Stimulated activated CD4-positive, alpha-beta T cell treated with anti-CD3 and anti-CD28 coated beads, Interleukin-2, amount 100 ng/mL, for 48 hours (primary cell): ENCODE results near the gene MFF.
"Not testable (repeated sequence)": the region's sequence is repeated elsewhere in the genome, so short reads cannot be mapped to it uniquely, and the experiment has no call there.

ENCODE experiments used
- DNase-seq, 2 donors: peaks; one replicate each; pipeline ENCODE4 v3.0.0-alpha.2; 2020

The MFF gene

DNA sequence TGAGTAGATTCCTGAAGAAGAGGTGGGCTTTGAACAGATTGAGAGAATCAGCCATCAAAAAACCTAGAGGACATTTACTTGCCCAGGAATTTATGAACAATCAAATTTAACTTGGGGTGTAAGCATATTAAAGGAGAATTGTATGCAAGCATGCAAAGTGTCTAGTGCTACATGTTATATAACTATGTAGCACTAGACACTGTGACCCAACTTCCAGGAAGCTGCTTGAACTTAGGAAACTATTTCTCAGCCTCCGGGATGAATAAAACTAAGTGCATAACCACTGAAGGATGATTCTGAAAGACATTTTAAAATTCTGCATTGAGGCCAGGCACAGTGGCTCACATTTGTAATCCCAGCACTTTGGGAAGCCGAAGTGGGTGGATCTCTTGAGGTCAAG, 12.4 kb downstream of the MFF start:
- DNase-seq: no peak

DNA sequence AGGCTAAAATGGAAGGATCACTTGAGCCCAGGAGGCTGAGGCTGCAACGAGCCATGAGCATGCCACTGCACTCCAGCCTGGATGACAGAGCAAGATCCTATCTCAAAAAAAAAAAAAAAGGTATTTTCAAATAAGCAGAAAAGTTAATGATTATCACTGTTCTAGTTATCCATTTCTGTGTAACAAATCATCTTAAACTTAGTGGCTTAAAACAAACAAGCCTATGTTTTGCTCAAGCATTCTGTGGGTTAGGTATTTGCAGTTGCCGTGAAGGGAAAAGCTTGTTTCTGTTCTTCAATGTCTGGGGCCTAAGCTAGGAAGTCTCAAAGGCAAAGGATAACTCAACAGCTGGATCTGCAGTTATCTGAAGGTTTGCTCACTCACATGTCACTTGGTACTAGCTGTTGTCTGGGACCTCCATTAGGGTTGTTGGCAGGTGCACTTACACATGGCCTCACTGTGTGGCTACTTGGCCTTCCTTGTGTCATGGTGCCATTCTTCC, 14.1 kb downstream of the MFF start:
- no peak for DNase-seq

DNA sequence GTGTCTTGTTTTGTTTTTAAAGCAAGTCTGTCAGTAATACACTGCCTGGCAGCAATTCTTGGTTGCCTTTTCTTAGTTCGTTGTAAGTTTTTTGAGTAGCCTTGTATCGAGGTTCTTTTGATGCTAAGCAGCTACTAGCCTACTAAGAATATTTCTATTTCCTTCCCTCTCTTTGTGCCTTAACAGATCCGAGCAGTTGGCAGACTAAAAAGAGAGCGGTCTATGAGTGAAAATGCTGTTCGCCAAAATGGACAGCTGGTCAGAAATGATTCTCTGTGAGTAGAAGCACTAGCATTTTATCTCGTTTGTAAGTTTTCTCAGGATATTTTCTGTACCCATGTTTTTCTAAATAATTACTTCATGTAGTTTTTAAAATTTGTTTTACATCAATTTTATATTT, 15.1 kb downstream of the MFF start:
- no peak for DNase-seq

DNA sequence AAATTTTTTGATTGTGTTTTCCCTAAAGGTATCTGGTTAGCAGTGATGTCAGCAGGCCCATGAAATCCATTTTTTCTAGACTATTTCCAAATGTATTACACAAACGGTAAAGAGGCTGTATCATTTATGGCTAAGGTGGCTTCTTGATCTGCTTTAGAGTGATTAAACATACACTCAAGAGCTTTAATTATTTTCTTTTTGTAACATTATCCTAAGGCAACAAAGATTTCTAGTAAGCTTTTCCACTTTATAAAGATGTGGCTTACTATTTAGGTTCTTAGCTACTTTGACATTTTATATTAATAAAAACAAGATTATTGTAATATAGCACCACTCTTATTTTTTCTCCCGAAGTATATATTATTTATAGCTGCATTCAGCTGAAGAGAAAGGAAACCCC, 16.5 kb downstream of the MFF start:
- DNase-seq: no peak

DNA sequence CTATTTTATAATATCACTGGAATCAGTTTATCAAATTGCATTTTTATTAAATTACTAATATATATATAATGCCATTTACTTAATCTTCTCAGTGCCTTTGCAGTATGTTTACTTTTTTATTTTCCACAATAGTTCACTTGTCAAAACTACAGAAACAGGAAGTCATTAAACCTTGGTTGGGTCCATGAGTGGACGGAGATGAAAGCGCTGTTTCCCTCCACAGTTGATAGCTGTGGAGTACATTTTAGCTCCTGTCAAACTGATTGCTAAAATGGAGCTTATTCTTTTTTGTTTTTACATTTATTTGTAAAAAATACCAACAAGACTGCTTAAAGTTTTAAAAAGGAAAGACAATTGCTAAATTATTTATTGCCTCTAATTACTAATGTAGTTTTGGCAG, 19.2 kb downstream of the MFF start:
- DNase-seq: no peak

DNA sequence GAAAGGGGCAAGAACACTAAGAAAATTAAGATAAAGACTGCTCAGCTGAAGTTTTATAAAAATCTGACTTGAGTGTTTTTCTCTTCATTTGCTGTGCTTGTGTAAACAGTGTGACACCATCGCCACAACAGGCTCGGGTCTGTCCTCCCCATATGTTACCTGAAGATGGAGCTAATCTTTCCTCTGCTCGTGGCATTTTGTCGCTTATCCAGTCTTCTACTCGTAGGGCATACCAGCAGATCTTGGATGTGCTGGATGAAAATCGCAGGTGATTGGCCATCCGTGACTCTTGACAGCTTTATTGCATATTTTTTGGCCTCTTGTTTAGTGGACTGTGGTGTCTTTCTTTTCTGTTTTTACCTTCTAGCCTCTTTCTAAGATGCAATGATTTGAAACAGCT, 22.1 kb downstream of the MFF start:
- DNase-seq: no peak

DNA sequence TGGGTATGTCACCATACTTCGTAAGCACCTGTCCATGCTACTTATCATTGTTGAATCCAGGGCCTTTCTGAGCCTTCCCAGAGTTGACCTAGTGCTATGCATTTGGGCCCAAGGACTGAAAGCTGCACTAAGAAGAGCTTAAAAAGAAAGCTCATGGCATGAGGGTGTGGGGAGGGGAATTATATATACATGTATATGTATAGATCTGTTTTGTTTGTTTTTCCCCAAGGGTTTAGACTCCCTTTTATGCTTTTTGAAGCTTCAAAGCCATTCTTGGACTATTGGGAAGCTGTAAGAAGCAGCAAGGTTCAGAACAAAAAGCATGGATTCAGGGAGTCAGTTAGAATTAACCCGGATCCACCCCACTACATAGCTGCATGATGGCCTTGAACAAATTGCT, 23.3 kb downstream of the MFF start:
- no peak for DNase-seq

DNA sequence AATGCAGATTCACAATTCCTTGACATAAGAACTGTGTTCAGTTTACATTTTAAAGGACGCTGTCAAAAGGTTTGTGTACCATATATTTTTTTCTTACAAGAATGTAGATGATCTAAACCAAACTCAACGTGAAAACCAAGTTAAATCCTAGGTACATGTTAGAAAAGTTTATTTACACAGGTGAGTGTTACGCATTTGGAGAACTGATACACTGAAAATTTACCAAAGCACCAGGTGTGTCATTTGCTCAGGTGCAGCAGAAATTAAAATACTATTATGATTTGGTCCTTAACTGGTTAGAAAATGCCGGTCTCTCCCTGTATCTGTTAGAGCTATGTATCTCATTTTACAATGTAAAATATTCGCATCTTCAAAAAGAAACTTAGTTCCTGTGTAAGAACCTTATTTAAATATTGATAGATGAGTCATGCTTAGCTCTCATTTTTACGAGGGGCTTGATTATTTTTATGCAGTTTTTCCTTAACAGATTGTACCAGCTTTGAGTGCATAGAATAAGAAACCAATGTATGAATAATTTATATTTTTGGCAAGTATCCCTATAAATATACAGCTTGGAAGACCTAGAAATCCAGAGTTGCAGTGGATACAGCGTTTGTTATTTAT, 25.1 kb downstream of the MFF start:
- DNase-seq: no peak

DNA sequence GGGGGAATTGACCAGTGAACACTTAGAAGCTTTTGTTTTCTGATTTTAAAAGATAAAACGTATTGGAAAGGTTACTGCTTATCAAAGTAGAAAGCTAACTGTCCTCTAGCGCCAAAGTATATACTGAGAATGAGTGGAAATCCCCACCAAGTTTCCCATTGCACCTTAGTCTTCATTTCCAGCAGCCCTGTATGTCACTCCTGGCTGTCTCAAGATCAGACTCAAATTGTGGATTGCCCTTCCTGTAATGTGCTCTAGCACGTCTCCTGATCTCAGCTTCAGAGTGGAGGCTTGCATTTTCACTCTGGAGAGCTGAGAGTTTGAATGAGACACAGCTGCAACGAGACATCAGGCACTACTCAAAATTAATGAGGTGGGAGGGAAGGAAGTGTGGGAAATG, 26.6 kb downstream of the MFF start:
- DNase-seq: no peak

DNA sequence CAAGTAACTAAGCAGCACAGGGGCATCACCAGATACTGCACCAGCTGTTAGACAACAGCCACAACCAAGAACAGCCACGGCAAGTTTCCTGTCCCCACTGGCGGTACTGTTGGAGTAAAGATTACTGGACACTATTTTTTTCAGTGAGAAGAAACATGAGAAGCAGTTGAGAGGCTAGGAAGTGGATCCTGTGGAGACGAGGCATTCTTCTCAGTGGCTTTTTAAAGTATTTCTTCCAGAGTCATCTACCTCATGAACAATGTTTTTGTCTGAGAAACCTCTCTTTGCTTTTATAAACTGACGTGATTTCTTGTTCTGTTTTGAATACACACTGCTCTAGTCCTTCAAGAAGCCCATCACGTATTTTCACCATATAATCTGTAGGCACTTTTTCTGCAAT, 35.3 kb downstream of the MFF start:
- DNase-seq: no peak

DNA sequence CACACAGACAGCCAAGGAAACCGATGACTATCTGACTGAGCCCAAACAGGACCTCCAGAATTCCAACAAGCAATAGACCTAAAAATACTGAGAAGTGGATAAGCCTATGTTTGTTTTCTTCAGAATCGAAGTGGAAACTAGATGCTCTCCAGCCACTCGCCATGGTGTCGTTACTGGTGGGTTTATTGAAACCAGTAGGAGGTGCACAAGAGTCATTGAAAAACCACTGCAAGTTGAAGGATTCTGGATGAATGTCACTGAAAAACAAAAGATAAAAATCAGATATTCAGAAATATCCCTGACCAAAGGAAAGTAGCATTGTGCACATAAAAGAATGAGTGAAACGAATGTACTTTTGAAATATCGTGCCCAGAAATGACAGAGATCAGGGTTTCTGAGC, 38.7 kb downstream of the MFF start:
- DNase-seq: no peak

DNA sequence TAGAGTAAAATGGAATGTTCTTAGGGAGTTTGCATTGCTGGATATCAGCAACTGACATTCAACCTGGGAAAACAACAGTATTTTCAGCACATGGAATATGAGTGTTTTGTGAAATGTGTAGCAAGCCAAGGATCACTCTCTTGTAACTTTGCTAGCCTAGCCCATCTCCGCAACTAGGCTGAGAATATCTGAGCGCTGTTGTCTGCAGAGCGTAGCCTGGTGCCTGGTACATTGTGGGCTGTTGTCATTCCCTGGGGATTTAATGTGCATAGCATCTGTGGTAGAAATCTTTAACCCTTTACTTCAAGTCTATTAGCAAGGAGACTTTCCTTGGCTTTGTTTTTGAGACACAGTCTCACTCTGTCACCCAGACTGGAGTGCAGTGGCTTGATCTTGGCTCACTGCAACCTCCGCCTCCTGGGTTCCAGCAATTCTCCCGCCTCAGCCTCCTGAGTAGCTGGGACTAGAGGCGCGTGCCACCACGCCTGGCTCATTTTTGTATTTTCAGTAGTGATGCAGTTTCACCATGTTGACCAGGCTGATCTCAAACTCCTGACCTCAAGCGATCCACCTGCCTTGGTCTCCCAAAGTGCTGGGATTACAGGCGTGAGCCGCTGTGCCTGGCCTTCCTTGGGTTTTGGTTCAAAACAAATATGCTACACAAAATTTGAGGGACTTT, 39.7 kb downstream of the MFF start:
- not testable (repeated sequence) for DNase-seq

DNA sequence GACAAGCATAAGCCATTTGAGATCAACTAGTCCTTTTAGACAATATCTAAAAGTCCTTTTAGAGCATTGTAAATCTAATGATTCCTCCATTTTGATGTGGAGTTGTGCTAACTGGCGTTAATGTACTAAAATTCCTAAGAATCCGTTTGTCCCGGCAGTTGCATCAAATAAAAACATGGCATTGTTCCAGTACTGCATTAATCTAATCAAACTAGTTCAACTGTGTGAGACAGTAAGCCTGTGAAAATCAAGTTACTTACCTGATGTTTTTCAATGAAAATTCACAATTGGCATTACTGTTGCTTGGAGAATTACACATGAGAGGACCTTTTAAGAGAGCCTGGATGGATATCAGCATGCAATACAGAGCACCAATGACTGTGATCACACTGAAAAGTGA, 40.8 kb downstream of the MFF start:
- no peak for DNase-seq

DNA sequence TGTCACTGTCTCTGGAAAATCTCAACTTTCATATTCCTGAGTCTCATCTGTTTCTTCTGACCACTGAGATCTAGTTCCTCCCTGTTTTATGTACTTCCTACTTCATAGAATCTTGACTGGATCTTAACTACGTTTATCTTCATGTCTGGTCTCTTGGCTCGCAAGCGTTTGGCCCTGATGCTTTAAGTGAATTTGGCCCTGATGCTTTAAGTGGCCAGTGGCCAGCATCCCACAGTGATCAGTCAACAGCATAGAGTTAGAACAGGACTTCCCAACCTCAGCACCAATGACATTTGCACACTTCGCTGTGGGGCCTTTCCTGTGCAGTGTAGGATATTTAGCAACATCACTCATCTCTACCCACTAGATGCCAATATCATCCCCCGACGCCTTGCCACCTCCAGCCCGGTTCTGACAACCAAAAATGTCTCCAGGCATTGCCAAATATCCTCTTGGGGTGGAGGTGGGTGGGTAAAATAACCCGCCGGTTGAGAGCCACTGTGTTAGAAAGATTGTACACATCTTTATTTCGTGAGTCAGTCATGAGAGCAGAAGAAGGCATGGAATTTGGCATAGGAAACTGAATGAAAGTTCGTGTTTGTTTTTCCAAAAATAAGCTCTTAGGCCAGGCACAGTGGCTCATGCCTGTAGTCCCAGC, 41.8 kb downstream of the MFF start:
- DNase-seq: no peak

DNA sequence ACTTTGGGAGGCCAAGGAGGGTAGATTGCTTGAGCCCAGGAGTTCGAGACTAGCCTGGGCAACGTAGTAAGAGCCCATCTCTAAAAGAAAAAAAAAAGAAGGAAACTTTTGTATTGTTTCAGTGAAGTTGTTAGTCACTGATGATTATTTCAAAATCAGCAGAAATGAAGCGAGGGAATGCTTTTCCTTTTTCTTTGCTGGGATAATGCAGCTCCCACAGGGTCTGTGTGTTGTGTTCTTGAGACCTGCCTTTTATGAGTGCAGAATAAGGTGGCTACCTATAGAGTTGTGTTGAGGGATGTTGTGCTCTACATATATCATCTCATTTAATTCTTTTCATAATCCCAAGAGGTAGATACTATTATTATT, 42.4 kb downstream of the MFF start:
- no peak for DNase-seq

DNA sequence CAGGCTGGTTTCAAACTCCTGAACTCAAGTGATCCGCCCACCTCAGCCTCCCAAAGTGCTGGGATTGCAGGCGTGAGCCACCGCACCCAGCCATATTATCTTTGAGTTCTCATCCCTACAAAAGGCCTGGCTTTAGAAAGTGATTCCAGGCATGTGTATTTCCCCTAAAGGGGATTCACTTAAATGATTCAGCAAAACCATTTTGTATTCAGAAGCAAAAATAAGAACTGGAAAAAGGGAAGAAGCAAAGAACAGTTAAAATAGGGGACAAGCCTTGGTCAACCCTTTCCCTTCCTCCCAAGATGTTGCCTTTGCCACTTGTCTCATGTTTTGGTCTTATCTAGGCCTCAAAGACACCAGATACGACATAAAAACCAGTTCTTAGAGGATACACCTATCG, 43.5 kb downstream of the MFF start:
- no peak for DNase-seq

DNA sequence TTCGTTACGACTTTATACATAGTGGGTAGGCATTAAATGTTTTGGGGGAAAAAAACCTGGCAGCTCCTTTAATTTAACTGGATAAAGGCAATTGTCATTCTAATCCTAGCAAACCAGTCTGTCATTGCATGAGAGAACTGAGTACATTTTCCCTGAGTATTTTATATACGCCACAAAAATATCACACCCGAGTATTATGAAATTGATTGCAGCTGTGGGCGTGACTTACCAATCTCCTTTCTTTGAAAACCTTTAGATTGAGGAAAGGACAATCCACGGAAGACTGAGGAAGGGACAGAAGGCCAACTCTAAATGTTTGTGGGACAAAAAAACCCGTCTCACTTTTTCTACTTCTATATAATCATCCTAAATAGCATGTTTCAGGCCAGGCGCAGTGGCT, 45.0 kb downstream of the MFF start:
- no peak for DNase-seq

DNA sequence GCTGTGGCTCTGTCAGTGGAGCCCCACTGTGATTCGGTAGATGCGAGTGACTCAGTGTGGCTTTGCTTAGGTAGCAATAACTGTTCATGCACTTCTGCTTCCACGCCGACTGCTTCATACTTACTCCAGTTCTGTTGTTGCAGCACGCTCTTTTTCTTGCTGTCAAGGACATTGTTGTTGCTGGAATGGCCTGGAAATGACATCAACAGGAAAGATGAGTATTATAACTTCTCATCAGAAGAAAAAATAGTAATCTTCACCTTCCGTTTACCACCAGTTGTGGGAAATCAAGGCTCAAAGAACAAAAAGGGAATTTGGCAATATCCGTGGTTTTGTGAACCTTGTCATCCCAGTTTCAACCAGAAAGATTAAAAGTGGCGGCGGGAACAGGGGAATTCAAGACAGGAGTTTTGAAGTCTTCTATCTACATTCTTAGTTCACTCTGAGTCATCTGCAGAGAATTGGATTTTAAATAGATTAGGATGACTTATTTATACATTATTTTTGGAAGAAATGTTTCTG, 45.8 kb downstream of the MFF start:
- no peak for DNase-seq

DNA sequence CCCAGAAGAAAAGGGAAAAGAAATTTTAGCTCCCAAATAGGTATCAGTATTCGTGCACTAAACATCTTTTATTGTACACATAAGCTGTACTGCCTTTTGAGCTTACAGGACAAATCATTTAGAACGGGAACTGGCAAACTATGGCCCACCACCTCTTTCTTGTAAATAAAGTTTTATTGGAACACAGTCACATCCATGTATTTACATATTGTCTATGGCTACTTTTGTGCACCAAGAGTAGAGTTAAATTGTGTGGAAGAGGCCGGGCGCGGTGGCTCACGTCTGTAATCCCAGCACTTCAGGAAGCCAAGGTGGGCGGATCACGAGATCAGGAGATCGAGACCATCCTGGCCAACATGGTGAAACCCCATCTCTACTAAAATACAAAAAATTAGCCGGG, 48.3 kb downstream of the MFF start:
- DNase-seq: no peak

DNA sequence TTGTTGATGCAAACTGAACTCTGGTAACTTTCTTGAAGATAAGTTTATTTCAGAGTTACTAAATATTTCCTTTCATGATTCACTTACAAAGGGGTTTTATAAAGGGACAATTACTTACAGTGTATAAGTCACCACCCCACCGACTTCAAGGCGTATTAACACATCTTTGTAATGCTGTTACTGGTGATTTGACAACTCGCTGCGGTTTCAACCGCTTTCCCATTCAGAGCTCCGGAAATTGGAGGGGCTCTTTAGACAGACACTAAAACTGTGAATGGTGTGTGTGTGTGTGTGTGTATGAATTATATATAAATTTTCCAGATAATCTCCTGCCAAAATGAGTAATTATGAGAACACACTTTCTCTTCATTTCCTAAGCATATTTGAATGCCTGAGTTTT, 49.1 kb downstream of the MFF start:
- peak; percentile 23 to 25 for DNase-seq

DNA sequence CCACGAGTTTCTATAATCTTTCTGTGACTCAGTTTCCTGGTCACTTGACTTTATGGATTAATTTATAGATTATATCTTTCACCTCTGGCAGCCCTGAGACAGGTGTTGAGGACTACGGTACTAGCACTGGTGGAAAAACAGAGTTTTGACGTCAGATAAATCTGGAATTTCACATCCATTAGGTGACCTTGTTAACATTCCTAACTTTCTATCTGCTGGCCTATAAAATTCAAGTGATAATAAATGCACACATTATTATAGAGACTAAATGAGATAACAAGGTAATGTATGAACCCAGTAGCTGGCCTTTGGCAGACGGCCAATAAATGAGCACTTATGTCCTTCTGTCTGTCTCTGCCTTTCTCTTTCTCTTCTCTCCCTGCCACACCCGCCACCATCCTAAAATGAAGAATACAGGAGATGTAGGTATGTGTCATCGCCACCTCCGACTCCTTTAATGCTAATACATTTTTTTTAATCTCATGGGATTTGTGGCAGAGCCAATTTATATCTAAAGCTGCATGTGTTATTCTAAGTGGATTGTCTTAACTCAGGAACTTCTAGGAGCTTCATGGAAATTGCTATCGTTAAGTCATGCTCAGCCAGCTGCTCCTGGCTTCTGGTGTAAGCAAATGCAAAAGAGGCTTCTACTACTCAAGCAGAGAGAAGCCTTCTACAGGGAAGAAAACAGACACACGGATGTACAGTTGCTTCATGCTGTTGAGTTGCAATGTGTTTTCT, 51.8 kb downstream of the MFF start:
- DNase-seq: no peak

DNA sequence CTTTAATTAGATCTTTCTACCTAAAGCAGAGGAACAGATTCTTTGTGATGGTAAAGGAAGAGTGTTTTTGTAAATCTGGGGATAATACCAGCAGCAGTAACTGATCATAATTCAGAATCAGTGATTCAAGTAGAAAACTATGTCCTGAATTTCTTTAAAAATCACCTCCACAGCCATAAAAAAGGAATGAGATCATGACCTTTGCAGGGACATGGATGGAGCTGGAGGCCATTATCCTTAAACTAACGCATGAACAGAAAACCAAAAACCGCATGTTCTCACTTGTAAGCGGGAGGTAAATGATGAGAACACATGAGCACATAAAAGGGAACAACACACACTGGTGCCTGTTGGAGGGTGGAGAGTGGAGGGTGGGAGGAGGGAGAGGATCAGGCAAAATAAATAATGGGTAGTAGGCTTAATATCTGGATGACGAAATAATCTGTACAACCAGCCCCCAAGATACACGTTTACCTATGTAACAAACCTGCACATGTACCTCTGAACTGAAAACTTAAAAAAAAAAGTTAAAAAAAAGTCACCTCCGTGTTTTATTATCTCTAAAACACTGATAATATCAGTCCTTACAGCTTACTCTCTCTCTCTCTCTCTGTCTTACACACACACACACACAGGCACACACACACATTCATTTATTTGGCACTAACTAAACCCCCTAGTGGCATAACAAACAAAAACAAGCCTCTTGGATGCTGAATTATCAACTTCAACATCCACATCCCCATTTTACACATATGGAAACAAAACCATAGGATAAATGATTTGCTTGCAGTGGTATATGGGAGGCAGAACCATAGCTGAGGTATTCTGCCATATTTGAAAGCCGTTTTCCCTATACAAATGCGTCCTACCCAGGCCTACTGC, 52.7 kb downstream of the MFF start:
- no peak for DNase-seq

DNA sequence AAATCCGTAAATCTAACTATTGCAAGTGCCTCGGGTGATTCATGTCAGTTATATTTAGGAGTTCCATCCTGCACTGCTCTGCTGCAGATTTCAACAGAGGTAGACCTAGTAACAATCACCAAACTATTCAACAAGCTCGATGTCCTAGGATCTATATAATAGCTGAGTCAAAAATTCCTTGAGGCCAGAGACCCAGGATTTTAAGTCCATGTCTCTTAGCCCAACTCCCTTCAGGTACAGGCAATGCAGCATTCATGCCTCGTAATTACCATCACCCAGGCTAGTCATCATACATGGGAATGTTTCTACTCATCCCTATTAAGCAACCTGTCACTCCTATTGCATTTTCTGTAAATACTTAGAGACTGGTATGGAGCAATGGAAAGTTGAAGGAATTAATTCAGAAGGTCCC, 53.3 kb downstream of the MFF start:
- DNase-seq: no peak
